HEK293T (cell line): ENCODE measurements around the gene CAMKMT.
A peak's percentile ranks its signal among the peaks of the same experiment; 100 is the strongest.

Experiments used
- CTCF ChIA-PET: fragments of 350-600 bp; formaldehyde crosslinking; extraction: SDS; loops from one replicate; lab custom pipeline; 2021; ENCODE audit warnings: antibody characterized with exemption, inconsistent platforms; lab: Yijun Ruan, JAX
- POLR2A ChIA-PET: fragments of 350-600 bp; formaldehyde crosslinking; extraction: SDS; loops from one replicate; lab custom pipeline; 2020; ENCODE audit warnings: antibody characterized with exemption, inconsistent platforms; lab: Yijun Ruan, JAX
- DNase-seq: peaks from one replicate; pipeline ENCODE4 v3.0.0; 2012; ENCODE audit warnings: mixed read lengths; ENCODE audit errors: extremely low spot score
- ARNT ChIP-seq: fragments of 450-650 bp; IDR thresholded peaks from 2 replicates; pipeline ENCODE4 v1.6.1; 2017; ENCODE audit warnings: mild to moderate bottlenecking
- BHLHE40 ChIP-seq: fragments of 450-650 bp; IDR thresholded peaks from 2 replicates; pipeline ENCODE4 v1.6.1; 2016; ENCODE audit warnings: mild to moderate bottlenecking, moderate library complexity, borderline replicate concordance
- CTBP1 ChIP-seq: fragments of 450-650 bp; IDR thresholded peaks from 2 replicates; pipeline ENCODE4 v1.6.1; 2016; ENCODE audit warnings: borderline replicate concordance
- ELF4 ChIP-seq: fragments of 450-650 bp; IDR thresholded peaks from 2 replicates; pipeline ENCODE4 v1.6.1; 2017; ENCODE audit warnings: antibody characterized with exemption
- FOXA1 ChIP-seq: fragments of 450-650 bp; IDR thresholded peaks from 2 replicates; pipeline ENCODE4 v1.6.1; 2016; ENCODE audit warnings: mild to moderate bottlenecking
- FOXK2 ChIP-seq: fragments of 450-650 bp; IDR thresholded peaks from 2 replicates; pipeline ENCODE4 v1.6.1; 2016; ENCODE audit warnings: mild to moderate bottlenecking
- FOXM1 ChIP-seq: fragments of 450-650 bp; IDR thresholded peaks from 2 replicates; pipeline ENCODE4 v1.6.1; 2017; ENCODE audit warnings: mild to moderate bottlenecking, borderline replicate concordance
- HDGF ChIP-seq: fragments of 450-650 bp; IDR thresholded peaks from 2 replicates; pipeline ENCODE4 v1.6.1; 2017; ENCODE audit warnings: antibody characterized with exemption, borderline replicate concordance
- L3MBTL2 ChIP-seq: fragments of 450-650 bp; conservative IDR thresholded peaks from 2 replicates; pipeline ENCODE4 v1.6.1; 2016; ENCODE audit warnings: mild to moderate bottlenecking
- LEF1 ChIP-seq: fragments of 450-650 bp; IDR thresholded peaks from 2 replicates; pipeline ENCODE4 v1.6.1; 2017; ENCODE audit warnings: mild to moderate bottlenecking, borderline replicate concordance
- NFRKB ChIP-seq: fragments of 450-650 bp; IDR thresholded peaks from 2 replicates; pipeline ENCODE4 v1.6.1; 2016; ENCODE audit warnings: mild to moderate bottlenecking, moderate library complexity
- SP1 ChIP-seq: fragments of 450-650 bp; IDR thresholded peaks from 2 replicates; pipeline ENCODE4 v1.6.1; 2017
- SUZ12 ChIP-seq: fragments of 450-650 bp; IDR thresholded peaks from 2 replicates; pipeline ENCODE4 v1.6.1; 2016; ENCODE audit warnings: mild to moderate bottlenecking
- TARDBP ChIP-seq: fragments of 450-650 bp; IDR thresholded peaks from 2 replicates; pipeline ENCODE4 v1.6.1; 2016
- ZNF384 ChIP-seq: fragments of 450-650 bp; IDR thresholded peaks from 2 replicates; pipeline ENCODE4 v1.6.1; 2016
- TF ChIP-seq, protein P1 (sequence below): fragments of 450-650 bp; IDR thresholded peaks from 2 replicates; pipeline ENCODE4 v1.6.1; 2016

Gene CAMKMT

GRCh38 chr2:44333994-44334393 lies 27.8 kb upstream of the CAMKMT start:
- CTCF ChIA-PET, result no interaction called here
- POLR2A ChIA-PET, result no interaction called here
- DNase-seq, result no peak
- TF ChIP-seq FOXK2 (no peak), SP1 (no peak), TARDBP (no peak), NFRKB (no peak), HDGF (no peak), CTBP1 (no peak), ZNF384 (no peak), FOXM1 (no peak), LEF1 (no peak), SUZ12 (no peak), ELF4 (no peak), FOXA1 (no peak), BHLHE40 (no peak), ARNT (no peak), L3MBTL2 (no peak)
- TF ChIP-seq, protein P1, sequence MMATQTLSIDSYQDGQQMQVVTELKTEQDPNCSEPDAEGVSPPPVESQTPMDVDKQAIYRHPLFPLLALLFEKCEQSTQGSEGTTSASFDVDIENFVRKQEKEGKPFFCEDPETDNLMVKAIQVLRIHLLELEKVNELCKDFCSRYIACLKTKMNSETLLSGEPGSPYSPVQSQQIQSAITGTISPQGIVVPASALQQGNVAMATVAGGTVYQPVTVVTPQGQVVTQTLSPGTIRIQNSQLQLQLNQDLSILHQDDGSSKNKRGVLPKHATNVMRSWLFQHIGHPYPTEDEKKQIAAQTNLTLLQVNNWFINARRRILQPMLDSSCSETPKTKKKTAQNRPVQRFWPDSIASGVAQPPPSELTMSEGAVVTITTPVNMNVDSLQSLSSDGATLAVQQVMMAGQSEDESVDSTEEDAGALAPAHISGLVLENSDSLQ, result no peak

DNA sequence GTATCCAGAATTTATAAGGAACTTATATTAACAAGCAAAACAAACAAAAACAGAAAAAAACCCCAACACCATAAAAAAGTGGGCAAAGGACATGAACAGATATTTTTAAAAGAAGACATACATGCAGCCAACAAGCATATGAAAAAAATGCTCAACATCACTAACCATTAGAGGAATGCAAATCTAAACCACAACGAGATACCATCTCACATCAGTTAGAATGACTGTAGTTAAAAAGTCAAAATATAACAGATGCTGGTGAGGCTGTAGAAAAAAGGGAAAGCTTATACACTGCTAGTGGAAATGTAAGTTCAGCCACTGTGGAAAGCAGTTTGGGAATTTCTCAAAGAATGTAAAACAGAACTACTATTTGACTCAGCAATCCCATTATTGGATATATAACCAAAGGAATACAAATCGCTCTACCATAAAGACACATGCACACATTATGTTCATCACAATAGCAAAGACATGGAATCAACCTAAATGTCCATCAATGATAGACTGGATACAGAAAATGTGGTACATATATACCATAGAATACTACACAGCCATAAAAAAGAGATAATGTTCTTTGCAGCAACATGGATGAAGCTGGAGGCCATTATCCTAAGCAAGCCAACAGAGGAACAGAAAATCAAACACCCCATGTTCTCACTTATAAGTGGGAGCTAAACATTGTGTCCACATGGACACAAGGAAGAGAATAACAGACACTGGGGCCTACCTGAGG lies 25.8 kb upstream of the CAMKMT start:
- ChIA-PET CTCF (no interaction called here), POLR2A (interaction anchor here (1.5 kb wide), 1 partner anchor 26 kb away, joined by 3 read pairs; the partner anchor contains the start of genes CAMKMT and PREPL)
- TF ChIP-seq HDGF (no peak), ELF4 (no peak), BHLHE40 (no peak), SUZ12 (no peak)
- DNase-seq, result no peak

GRCh38 chr2:44342854-44343253 lies 18.9 kb upstream of the CAMKMT start:
- CTCF ChIA-PET, result interaction anchor here (0.6 to 1.3 kb wide), 2 partner anchors 256 to 269 kb away, joined by 4 to 5 read pairs; no protein-coding TSS in a partner anchor

GRCh38 chr2:44347526-44347925 lies 14.2 kb upstream of the CAMKMT start:
- TF ChIP-seq, protein P1, result no peak
- TF ChIP-seq ARNT (no peak), HDGF (no peak), SUZ12 (no peak), NFRKB (no peak), TARDBP (no peak), SP1 (no peak), CTBP1 (no peak), ZNF384 (no peak), LEF1 (no peak), FOXM1 (no peak), FOXK2 (no peak), BHLHE40 (no peak)
- POLR2A ChIA-PET, result interaction anchor here (1.6 kb wide), 1 partner anchor 14 kb away, joined by 4 read pairs; the partner anchor contains the start of genes CAMKMT and PREPL
- CTCF ChIA-PET, result no interaction called here
- DNase-seq, result no peak

More at GRCh38 chr2:44342854-44343253, 18.9 kb upstream of the CAMKMT start:
- peak; percentile 9 for DNase-seq
- TF ChIP-seq FOXK2 (no peak), ELF4 (no peak)
- POLR2A ChIA-PET, result no interaction called here

GRCh38 chr2:44348400-44348799 lies 13.3 kb upstream of the CAMKMT start:
- POLR2A ChIA-PET, result interaction anchor here (0.8 kb wide), 1 partner anchor 14 kb away, joined by 4 read pairs; the partner anchor contains the start of gene CAMKMT
- CTCF ChIA-PET, result no interaction called here
- no peak for DNase-seq
- TF ChIP-seq FOXK2, result no peak
- TF ChIP-seq, protein P1, result no peak
- TF ChIP-seq ZNF384, result no peak
- no peak for TF ChIP-seq FOXM1

DNA sequence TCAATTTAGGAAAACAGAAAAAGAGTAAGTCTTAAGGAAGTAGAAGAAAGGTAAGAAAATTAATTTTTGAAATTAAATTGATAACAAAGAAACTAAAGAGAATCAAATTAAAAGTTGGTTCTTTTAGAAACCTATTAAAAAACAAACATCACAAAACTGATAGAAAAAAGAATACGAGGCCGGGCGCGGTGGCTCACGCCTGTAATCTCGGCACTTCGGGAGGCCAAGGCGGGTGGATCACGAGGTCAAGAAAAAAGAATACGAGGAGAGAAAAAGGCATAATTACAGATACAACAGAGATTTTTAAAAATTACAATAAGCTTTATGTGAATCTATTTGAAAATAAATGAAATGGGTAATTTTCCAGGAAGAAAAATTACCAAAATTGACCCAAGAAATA lies 12.2 kb upstream of the CAMKMT start:
- DNase-seq, result no peak
- TF ChIP-seq NFRKB, result no peak
- TF ChIP-seq FOXA1, result no peak
- CTCF ChIA-PET, result no interaction called here
- POLR2A ChIA-PET, result interaction anchor here (0.7 kb wide), 1 partner anchor 12 kb away, joined by 4 read pairs; the partner anchor contains the start of genes CAMKMT and PREPL

DNA sequence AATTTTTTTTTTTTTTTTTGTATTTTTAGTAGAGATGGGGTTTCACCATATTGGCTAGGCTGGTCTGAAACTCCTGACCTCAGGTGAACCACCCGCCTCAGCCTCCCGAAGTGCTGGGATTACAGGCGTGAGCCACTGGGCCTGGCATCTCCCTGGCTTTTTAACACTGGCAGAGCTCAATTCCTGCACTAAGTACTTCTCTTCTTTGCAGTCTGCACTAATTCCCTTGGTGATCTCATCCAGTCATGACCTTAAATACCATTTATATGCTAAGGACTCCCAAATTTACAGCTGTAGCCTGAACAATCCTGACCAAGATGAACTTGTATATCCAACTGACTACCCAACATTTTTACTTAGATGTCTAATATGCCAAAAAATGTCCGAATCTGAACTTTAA lies 10.7 kb upstream of the CAMKMT start:
- TF ChIP-seq ARNT, result no peak
- no peak for TF ChIP-seq HDGF
- no peak for TF ChIP-seq SP1
- TF ChIP-seq, protein P1, result no peak
- TF ChIP-seq ZNF384, result no peak
- TF ChIP-seq NFRKB, result no peak
- TF ChIP-seq FOXA1, result no peak
- TF ChIP-seq CTBP1, result no peak
- no peak for TF ChIP-seq FOXM1
- no peak for TF ChIP-seq L3MBTL2
- no peak for TF ChIP-seq BHLHE40
- TF ChIP-seq FOXK2, result no peak
- TF ChIP-seq LEF1, result no peak
- no peak for TF ChIP-seq ELF4
- TF ChIP-seq TARDBP, result no peak
- no peak for TF ChIP-seq SUZ12
- no peak for DNase-seq
- ChIA-PET CTCF (no interaction called here), POLR2A (interaction anchor here (1.1 to 2.4 kb wide), 2 partner anchors 9 to 11 kb away, joined by 3 to 13 read pairs; partner anchors contain the start of genes CAMKMT and PREPL)
